ENCODE results near the gene KIAA1671.

DNA sequence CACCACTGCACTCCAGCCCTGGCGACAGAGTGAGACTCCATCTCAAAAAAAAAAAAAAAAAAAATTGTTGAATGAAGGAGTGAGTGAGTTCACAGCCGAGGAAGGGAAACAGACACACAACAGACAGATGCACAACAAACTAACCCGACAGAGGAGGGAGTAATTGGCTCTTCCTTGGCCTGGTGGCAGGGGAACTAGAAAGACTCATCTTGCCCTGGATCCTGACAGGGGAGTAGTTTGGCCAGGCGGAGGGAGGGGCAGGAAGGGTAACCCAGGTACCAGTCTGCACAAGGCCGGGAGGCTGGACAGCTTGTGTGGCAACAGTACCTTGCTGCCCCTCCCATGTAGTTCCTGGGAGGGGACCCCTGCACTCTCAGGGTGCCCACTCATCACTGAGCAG is 106.9 kb downstream of the KIAA1671 start:
- TF ChIP-seq TAF1 (IDR thresholded peaks at IDR 0.05; ENCODE audit: borderline replicate concordance, insufficient read depth, low read length) (no peak), FOXP2 (optimal IDR thresholded peaks at IDR 0.05; ENCODE audit: borderline replicate concordance, extremely low read depth, extremely low read length, insufficient read depth) (no peak)

Measured in PFSK-1 (cell line).